Stimulated activated CD8-positive, alpha-beta memory T cell treated with anti-CD3 and anti-CD28 coated beads, Interleukin-2, amount 100 ng/mL, for 1 hour (primary cell): ENCODE results near the gene GPR152.
"Not testable (repeated sequence)": the region's sequence is repeated elsewhere in the genome, so short reads cannot be mapped to it uniquely, and the experiment has no call there.

ENCODE experiments used
- DNase-seq, 2 donors: peaks; one replicate each; pipeline ENCODE4 v3.0.0-alpha.2; 2020; ENCODE audit warnings: low read depth in 2 of 2

The GPR152 gene

DNA sequence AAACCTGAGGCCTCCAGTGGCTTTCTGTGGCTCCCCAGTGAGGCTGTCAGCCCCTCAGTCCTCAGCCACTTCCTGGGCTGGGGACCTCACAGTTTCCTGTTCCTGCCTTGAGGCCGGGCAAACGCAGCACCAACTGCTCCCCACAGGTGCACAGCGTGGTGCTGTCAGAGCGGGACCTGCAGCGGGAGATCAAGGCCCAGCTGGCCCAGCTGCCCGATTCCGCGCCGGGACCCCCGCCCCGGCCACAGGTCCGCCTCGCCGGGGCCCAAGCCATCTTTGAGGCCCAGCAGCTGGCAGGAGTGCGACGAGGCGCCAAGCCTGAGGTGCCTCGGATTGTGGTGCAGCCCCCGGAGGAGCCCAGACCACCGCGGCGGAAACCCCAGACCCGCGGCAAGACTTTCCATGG is 43.3 kb downstream of the GPR152 start:
- peak; percentile 51 to 62 for DNase-seq

DNA sequence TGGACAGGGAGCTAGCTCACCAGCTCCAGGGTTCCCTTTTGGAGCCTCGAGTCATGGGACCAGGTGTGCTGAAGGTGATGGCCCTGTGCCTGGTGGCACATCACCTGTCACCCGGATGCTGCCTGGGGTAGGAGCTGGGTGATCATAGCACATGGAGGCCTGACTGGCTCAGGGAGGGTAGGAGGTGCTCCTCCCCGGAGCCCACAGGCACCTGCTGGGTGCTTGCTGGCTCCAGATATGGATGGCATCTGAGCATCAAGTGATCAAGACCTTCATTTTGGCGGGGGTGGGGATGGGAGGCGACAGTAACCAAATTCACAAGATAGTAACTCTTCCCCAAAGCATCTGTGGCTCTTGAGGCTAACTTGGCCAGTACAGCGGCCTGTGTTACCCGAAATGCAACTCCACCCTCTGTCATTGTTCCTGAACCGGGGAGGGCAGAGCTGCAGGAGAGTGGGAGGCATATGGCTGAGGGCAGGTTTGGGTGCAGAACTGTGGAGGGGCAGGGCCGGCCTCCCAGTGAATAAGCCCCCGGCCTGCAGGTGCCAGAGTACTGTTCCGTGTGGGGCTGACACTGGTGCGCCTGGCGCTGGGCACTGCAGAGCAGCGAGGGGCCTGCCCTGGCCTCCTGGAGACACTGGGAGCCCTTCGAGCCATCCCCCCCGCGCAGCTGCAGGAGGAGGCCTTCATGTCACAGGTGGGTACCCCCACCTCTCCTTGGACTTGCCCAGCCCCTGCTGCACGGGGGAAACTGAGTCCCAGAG is 43.9 kb downstream of the GPR152 start:
- no peak for DNase-seq

DNA sequence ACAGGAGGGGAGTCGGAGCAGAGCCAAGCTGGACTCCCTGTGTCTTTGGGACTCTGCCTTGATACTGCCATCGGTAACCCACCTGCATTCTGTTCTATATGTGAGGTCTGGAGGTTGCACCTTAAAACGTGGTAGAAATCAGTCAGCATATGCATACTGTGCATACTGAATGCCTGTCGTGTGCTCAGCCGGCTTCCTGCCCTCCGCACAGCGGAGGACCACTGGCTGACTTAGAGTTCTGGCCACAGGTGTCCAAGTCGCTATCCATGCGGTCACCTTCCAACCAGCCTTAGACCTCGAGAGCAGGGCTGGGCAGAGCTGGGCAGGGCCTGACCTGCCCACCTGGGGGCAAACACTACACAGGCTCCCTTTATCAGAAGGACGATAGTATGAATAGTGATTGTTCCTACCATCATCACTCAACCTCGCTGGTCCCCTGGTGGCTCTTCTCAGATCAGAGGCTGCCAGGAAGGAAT is 44.8 kb downstream of the GPR152 start:
- DNase-seq: no peak

DNA sequence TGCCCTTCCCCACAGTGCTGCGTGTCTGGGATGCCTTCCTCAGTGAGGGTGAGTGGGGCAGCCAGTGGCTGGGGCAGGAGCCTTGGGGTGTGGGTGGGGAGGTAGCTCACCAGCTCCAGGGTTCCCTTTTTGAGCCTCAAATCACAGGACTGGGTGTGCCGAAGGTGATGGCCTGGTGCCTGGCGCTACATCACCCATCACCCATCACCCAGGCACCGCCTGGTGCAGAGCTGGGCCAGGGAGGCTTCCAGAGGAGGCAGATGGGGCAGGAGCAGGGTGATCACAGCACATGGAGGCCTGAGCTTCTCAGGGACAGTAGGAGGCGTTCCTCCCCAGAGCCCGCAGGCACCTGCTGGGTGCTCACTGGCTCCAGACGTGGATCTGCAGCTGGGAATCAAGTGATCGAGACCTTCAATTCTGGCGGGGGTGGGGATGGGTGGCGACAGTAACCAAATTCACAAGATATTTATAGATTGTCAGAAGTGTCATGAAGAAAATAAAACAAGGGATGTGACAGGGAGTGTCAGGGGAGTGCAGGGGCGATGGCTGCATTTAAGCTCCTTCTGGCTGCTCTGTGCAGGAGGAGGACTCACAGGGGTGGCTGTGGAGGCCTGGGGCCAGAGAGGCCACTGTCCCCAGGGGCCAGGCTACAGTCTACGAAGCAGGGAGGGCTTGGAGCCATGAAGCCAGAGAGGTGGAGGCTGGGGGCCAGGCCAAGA is 45.4 kb downstream of the GPR152 start:
- no peak for DNase-seq

DNA sequence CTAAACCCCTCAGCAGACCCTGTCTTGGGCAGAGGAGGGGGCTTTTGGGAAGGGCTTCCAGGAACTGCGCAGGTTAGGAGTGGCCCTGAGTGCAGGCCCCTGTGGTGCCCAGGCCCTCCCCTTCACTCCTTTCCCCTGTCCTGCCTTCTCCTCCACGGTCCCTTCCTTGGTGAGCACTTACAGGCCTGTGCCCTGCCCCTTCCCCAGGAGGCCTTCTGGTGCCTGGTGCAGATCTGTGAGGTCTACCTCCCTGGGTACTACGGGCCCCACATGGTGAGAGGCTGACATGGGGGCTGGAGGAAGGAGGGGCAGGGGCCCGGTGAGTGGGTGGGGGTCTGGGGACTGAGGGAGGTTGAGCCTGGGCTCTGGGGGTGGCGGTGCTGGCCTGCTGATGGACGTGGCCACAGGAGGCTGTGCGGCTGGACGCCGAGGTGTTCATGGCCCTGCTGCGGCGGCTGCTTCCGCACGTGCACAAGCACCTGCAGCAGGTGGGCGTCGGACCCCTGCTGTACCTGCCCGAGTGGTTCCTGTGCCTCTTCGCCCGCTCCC is 46.0 kb downstream of the GPR152 start:
- no peak for DNase-seq

DNA sequence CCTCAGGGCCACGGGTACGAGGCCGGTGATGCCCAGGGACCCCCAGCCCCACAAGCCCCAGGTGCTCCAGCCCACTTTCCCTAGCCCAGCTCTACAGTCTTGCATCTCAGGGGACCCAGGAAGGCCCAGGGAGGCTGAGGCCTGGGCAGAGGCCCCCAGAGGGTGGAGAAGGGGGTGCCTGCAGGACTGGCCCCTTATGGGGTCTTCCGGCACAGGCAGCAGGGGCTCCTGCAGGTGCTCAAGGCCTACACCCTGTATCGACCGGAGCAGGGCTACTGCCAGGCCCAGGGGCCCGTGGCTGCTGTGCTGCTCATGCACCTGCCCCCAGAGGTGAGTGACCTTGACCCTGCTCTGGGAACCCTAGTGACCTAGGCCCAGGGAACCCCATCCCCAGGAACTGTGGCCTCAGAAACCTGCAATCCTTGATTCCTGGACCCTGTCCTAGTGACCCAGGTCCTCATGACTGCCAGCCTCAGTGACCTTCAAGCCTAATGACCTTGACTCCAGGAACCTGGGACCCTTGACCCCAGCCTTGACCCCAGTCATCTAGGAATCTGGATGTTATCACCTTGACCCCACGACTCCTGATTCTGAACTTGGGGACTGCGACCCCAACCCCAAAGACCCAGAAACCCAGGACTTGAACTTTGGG is 46.7 kb downstream of the GPR152 start:
- DNase-seq: no peak

DNA sequence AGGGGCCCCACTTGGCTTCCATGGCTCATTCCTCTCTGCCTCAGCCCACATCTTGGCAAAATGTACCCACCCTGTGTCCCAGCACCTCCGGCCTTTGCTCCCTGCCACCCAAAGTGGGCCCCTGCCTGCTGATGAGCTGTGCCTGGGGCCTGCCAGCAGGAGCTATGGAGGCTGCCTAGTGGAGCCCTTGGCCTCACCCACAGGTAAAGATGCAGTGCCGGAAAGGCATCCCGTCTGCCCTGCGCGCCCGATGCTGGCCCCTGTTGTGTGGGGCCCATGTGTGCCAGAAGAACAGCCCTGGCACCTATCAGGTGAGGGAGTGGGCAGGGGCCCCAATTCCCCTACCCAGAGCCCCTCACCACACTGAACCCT is 47.3 kb downstream of the GPR152 start:
- DNase-seq: no peak

DNA sequence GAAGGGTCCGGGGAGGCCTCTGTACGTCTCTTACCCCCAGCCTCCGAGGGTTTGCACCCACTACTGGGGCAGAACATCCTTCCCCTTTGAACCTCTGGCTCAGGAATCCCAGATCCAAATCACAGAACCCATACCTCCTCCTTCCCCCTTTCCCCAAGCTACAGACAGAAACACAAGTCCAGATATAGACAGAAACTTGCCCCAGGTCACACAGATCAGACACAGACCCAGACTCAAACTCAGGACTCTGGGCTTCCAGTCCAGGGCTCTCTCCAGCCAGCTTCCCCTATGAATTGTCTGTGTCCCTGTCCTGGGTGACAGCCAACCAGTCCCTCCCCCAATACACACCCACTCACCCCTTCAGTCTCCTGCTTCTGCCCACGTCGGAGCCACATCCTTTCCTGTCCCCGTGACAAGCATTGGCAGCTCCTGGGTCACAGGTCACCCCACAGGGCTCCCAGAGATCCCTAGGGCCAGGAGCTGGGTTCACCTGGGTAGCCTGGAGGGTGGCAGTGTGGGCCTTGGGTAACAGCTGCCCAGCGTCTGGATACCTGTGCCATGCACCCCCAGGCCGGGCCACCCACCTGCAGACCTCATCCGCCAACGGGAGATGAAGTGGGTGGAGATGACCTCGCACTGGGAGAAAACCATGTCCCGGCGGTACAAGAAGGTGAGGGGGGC is 47.9 kb downstream of the GPR152 start:
- DNase-seq: peak in 1 of 2 donors; percentile 20

DNA sequence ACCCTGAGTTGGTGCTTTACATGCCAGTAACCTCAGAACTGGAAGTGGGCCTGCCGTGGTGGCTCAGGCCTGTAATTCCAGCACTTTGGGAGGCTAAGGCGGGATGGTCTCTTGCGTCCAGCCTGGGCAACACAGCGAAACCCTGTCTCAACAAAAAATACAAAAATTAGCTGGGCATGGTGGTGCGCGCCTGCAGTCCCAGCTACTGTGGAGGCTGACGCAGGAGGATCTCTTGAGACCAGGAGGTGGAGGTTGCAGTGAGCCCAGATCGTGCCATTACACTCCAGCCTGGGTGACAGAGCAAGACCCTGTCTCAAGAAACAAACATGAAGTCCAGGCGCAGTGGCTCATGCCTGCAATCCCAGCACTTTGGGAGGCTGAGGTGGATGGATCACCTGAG is 49.4 kb downstream of the GPR152 start:
- not testable (repeated sequence) for DNase-seq

DNA sequence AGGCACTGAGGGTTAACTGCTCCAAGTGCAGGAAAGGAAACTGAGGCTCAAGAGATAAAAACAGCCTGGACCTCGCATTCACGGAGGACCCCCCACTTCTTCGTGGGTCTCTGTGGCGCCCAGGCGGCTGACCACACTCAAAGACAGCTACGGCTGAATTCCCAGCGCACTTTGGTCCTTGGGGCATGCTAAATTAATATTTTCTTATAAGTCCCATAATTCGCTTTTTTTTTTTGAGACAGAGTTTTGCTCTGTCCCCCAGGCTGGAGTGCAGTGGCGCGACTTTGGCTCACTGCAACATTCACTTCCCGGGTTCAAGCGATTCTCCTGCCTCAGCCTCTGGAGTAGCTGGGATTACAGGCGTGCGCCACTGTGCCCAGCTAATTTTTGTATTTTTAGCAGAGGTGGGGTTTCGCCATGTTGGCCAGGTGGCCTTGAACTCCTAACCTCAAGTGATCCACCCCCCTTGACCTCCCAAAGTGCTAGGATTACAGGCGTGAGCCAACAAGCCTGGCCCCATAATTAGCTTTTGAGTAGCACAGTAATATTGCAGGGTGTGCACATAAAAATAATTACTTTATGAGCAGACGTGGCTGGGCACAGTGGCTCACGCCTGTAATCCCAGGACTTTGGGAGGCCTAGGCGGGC is 50.2 kb downstream of the GPR152 start:
- DNase-seq: not testable (repeated sequence)

DNA sequence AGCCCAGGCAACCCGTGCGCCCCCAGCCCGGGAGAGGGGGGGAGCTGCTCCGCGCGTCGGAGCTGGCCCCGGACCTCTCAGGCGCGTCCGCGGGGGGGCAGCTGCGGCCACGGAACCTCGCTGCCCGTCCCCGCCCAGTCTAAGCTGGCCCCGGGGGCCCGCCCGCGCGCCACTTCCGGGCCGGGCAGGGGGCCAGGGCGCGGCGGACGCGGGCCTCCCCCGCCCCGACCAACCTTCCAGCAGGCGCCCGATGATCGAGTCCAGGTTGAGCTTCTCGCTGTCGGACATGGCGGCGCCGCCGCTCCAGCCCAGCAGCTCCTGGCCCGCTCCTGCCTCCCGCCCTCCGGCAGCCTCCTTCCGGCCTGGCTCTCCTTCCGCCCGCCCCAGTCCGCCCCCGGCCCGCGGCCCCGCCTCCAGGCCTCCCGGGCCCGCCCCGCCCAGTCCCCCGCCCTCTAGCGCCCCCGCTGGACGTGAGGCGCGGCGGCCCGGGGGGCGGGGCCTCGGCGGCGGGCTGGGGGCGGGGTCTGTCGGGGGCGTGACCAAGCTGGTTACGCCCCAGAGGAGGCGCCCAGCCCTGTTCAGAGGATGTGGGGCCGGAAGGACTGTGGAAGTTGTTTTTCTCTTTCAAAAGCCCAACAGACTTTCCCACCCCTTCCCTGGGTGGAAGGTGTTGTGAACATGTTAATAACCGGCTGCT is 50.9 kb downstream of the GPR152 start, which contains the start of gene PPP1CA:
Gene PPP1CA (minus strand): TSS at position 364 of the 697 bp plus-strand sequence. CDS start 76 bp downstream, at position 288.
- peak; percentile 89 to 91 for DNase-seq
